Measurements from ENCODE around the gene BMAL2.
A peak's percentile ranks its signal among the peaks of the same experiment; 100 is the strongest.

BMAL2 gene

GRCh38 chr12:27297566-27297965 lies 35.1 kb upstream of the BMAL2 start:
- no peaks in the 10 kb centered on the region for H3K4me1 ChIP-seq (ENCODE audit: control insufficient read depth, insufficient read depth, low read length)
- no peak overlapping the region for H3K4me3 ChIP-seq (ENCODE audit: low read depth, low read length)
- H3K27me3 ChIP-seq (ENCODE audit: control insufficient read depth, insufficient read depth, low read length), result no peaks in the 10 kb centered on the region
- no peak overlapping the region for H3K9ac ChIP-seq (ENCODE audit: low read length)
- H3K36me3 ChIP-seq (ENCODE audit: control insufficient read depth, insufficient read depth, low read length), result peaks cover 15% of the 10 kb centered on the region
- no peak overlapping the region for H3K27ac ChIP-seq (ENCODE audit: low read depth, low read length)
- H3K9me3 ChIP-seq (ENCODE audit: control insufficient read depth, insufficient read depth, low read depth, low read length), result no peaks in the 10 kb centered on the region

GRCh38 chr12:27299102-27299501 lies 33.5 kb upstream of the BMAL2 start:
- Histone ChIP-seq H3K27me3 (ENCODE audit: control insufficient read depth, insufficient read depth, low read length) (no peaks in the 10 kb centered on the region), H3K9me3 (ENCODE audit: control insufficient read depth, insufficient read depth, low read depth, low read length) (no peaks in the 10 kb centered on the region), H3K4me3 (ENCODE audit: low read depth, low read length) (no peak overlapping the region), H3K4me1 (ENCODE audit: control insufficient read depth, insufficient read depth, low read length) (no peaks in the 10 kb centered on the region), H3K27ac (ENCODE audit: low read depth, low read length) (no peak overlapping the region), H3K9ac (ENCODE audit: low read length) (no peak overlapping the region), H3K36me3 (ENCODE audit: control insufficient read depth, insufficient read depth, low read length) (peaks cover 24% of the 10 kb centered on the region)

GRCh38 chr12:27300226-27300625 lies 32.4 kb upstream of the BMAL2 start:
- H3K9me3 ChIP-seq (ENCODE audit: control insufficient read depth, insufficient read depth, low read depth, low read length), result no peaks in the 10 kb centered on the region
- no peaks in the 10 kb centered on the region for H3K4me1 ChIP-seq (ENCODE audit: control insufficient read depth, insufficient read depth, low read length)
- H3K27ac ChIP-seq (ENCODE audit: low read depth, low read length), result no peak overlapping the region
- no peak overlapping the region for H3K9ac ChIP-seq (ENCODE audit: low read length)
- H3K36me3 ChIP-seq (ENCODE audit: control insufficient read depth, insufficient read depth, low read length), result peaks cover 24% of the 10 kb centered on the region
- H3K4me3 ChIP-seq (ENCODE audit: low read depth, low read length), result no peak overlapping the region
- H3K27me3 ChIP-seq (ENCODE audit: control insufficient read depth, insufficient read depth, low read length), result no peaks in the 10 kb centered on the region

GRCh38 chr12:27303139-27304111 lies 29.2 kb upstream of the BMAL2 start:
- Histone ChIP-seq H3K9ac (ENCODE audit: low read length) (no peak overlapping the region), H3K27ac (ENCODE audit: low read depth, low read length) (no peak overlapping the region), H3K27me3 (ENCODE audit: control insufficient read depth, insufficient read depth, low read length) (no peaks in the 10 kb centered on the region), H3K9me3 (ENCODE audit: control insufficient read depth, insufficient read depth, low read depth, low read length) (no peaks in the 10 kb centered on the region), H3K36me3 (ENCODE audit: control insufficient read depth, insufficient read depth, low read length) (peaks cover 17% of the 10 kb centered on the region), H3K4me1 (ENCODE audit: control insufficient read depth, insufficient read depth, low read length) (no peaks in the 10 kb centered on the region), H3K4me3 (ENCODE audit: low read depth, low read length) (no peak overlapping the region)

GRCh38 chr12:27304856-27305255 lies 27.8 kb upstream of the BMAL2 start:
- Histone ChIP-seq H3K27ac (ENCODE audit: low read depth, low read length) (no peak overlapping the region), H3K4me3 (ENCODE audit: low read depth, low read length) (no peak overlapping the region), H3K27me3 (ENCODE audit: control insufficient read depth, insufficient read depth, low read length) (no peaks in the 10 kb centered on the region), H3K9me3 (ENCODE audit: control insufficient read depth, insufficient read depth, low read depth, low read length) (no peaks in the 10 kb centered on the region), H3K36me3 (ENCODE audit: control insufficient read depth, insufficient read depth, low read length) (peaks cover 19% of the 10 kb centered on the region), H3K9ac (ENCODE audit: low read length) (no peak overlapping the region), H3K4me1 (ENCODE audit: control insufficient read depth, insufficient read depth, low read length) (no peaks in the 10 kb centered on the region)

GRCh38 chr12:27305673-27306456 lies 26.8 kb upstream of the BMAL2 start:
- Histone ChIP-seq H3K36me3 (ENCODE audit: control insufficient read depth, insufficient read depth, low read length) (peaks cover 23% of the 10 kb centered on the region), H3K4me3 (ENCODE audit: low read depth, low read length) (no peak overlapping the region), H3K27me3 (ENCODE audit: control insufficient read depth, insufficient read depth, low read length) (no peaks in the 10 kb centered on the region), H3K9ac (ENCODE audit: low read length) (no peak overlapping the region), H3K27ac (ENCODE audit: low read depth, low read length) (no peak overlapping the region), H3K4me1 (ENCODE audit: control insufficient read depth, insufficient read depth, low read length) (no peaks in the 10 kb centered on the region), H3K9me3 (ENCODE audit: control insufficient read depth, insufficient read depth, low read depth, low read length) (no peaks in the 10 kb centered on the region)

GRCh38 chr12:27309293-27309994 lies 23.2 kb upstream of the BMAL2 start:
- no peak overlapping the region for H3K9ac ChIP-seq (ENCODE audit: low read length)
- no peak overlapping the region for H3K4me3 ChIP-seq (ENCODE audit: low read depth, low read length)
- no peaks in the 10 kb centered on the region for H3K4me1 ChIP-seq (ENCODE audit: control insufficient read depth, insufficient read depth, low read length)
- peaks cover 27% of the 10 kb centered on the region for H3K36me3 ChIP-seq (ENCODE audit: control insufficient read depth, insufficient read depth, low read length)
- H3K27ac ChIP-seq (ENCODE audit: low read depth, low read length), result no peak overlapping the region
- H3K27me3 ChIP-seq (ENCODE audit: control insufficient read depth, insufficient read depth, low read length), result no peaks in the 10 kb centered on the region
- H3K9me3 ChIP-seq (ENCODE audit: control insufficient read depth, insufficient read depth, low read depth, low read length), result no peaks in the 10 kb centered on the region

- H3K9ac ChIP-seq (ENCODE audit: low read length), result no peak overlapping the region
- no peaks in the 10 kb centered on the region for H3K27me3 ChIP-seq (ENCODE audit: control insufficient read depth, insufficient read depth, low read length)
- no peak overlapping the region for H3K4me3 ChIP-seq (ENCODE audit: low read depth, low read length)
- no peaks in the 10 kb centered on the region for H3K4me1 ChIP-seq (ENCODE audit: control insufficient read depth, insufficient read depth, low read length)
- H3K27ac ChIP-seq (ENCODE audit: low read depth, low read length), result no peak overlapping the region
- H3K36me3 ChIP-seq (ENCODE audit: control insufficient read depth, insufficient read depth, low read length), result peaks cover 30% of the 10 kb centered on the region
- H3K9me3 ChIP-seq (ENCODE audit: control insufficient read depth, insufficient read depth, low read depth, low read length), result no peaks in the 10 kb centered on the region
Observed at GRCh38 chr12:27309995-27310315, 22.7 kb upstream of the BMAL2 start.

GRCh38 chr12:27316947-27317346 lies 15.7 kb upstream of the BMAL2 start:
- peaks cover 45% of the 10 kb centered on the region for H3K36me3 ChIP-seq (ENCODE audit: control insufficient read depth, insufficient read depth, low read length)
- H3K4me1 ChIP-seq (ENCODE audit: control insufficient read depth, insufficient read depth, low read length), result peaks cover 8% of the 10 kb centered on the region; the same call in 1 of the 2 replicates
- H3K27ac ChIP-seq (ENCODE audit: low read depth, low read length), result no peak overlapping the region
- no peak overlapping the region for H3K4me3 ChIP-seq (ENCODE audit: low read depth, low read length)
- no peaks in the 10 kb centered on the region for H3K9me3 ChIP-seq (ENCODE audit: control insufficient read depth, insufficient read depth, low read depth, low read length)
- H3K27me3 ChIP-seq (ENCODE audit: control insufficient read depth, insufficient read depth, low read length), result no peaks in the 10 kb centered on the region
- H3K9ac ChIP-seq (ENCODE audit: low read length), result no peak overlapping the region

GRCh38 chr12:27319409-27319808 lies 13.2 kb upstream of the BMAL2 start:
- Histone ChIP-seq H3K36me3 (ENCODE audit: control insufficient read depth, insufficient read depth, low read length) (peaks cover 52% of the 10 kb centered on the region), H3K4me3 (ENCODE audit: low read depth, low read length) (no peak overlapping the region), H3K27ac (ENCODE audit: low read depth, low read length) (0 out of 2 replicates have a peak overlapping the region, but pooled peaks have one; percentile 13), H3K27me3 (ENCODE audit: control insufficient read depth, insufficient read depth, low read length) (no peaks in the 10 kb centered on the region), H3K9ac (ENCODE audit: low read length) (no peak overlapping the region), H3K4me1 (ENCODE audit: control insufficient read depth, insufficient read depth, low read length) (peaks cover 8% of the 10 kb centered on the region; the same call in 1 of the 2 replicates), H3K9me3 (ENCODE audit: control insufficient read depth, insufficient read depth, low read depth, low read length) (no peaks in the 10 kb centered on the region)
